HL-60 (cell line): ENCODE results near the gene MBTD1.

Source experiments
- DNase-seq, 2 experiments: peaks; one replicate each; pipeline ENCODE4 v3.0.0-alpha.2; 2010 to 2020; ENCODE audit warnings: low read depth in 1 of 2, low spot score in 1 of 2
- H3K27ac ChIP-seq: fragments of 250-450 bp; sonication (Bioruptor Pico); replicated peaks from 2 replicates; pipeline ENCODE4 v1.5.1; 2020; ENCODE audit warnings: mild to moderate bottlenecking, moderate library complexity
- H3K27me3 ChIP-seq: fragments of 250-450 bp; sonication (Bioruptor Pico); 2 replicates; pipeline ENCODE4 v1.5.1; 2021; ENCODE audit warnings: mild to moderate bottlenecking, moderate library complexity; ENCODE audit not compliant: insufficient read depth, poor library complexity, severe bottlenecking
- H3K4me3 ChIP-seq: replicated peaks from 2 replicates; pipeline ENCODE4 v1.5.1; 2011; ENCODE audit warnings: mild to moderate bottlenecking, control low read depth, low read length; ENCODE audit not compliant: insufficient read depth
- CTCF ChIP-seq: IDR thresholded peaks from one replicate; pipeline ENCODE4 v1.5.1; 2011; ENCODE audit warnings: low read length, control low read depth, inconsistent platforms; ENCODE audit not compliant: insufficient read depth
- GABPA ChIP-seq: IDR thresholded peaks from 2 replicates; pipeline ENCODE4 v1.6.1; 2012; ENCODE audit warnings: low read depth
- POLR2AphosphoS5 ChIP-seq: IDR thresholded peaks from 2 replicates; pipeline ENCODE4 v1.6.1; 2012; ENCODE audit warnings: low read depth
- REST ChIP-seq: IDR thresholded peaks from 2 replicates; pipeline ENCODE4 v1.6.1; 2012; ENCODE audit warnings: low read depth; ENCODE audit not compliant: insufficient replicate concordance
- SPI1 ChIP-seq: IDR thresholded peaks from 2 replicates; pipeline ENCODE4 v1.6.1; 2012; ENCODE audit warnings: low read depth, mild to moderate bottlenecking, borderline replicate concordance

MBTD1 gene

GRCh38 chr17:51142597-51142996, 117.3 kb downstream of the MBTD1 start:
- no peak for TF ChIP-seq GABPA
- no peak for TF ChIP-seq SPI1
- H3K4me3 ChIP-seq, result no peak overlapping the region
- no peaks in the 10 kb centered on the region for H3K27me3 ChIP-seq
- no peak for DNase-seq
- no peak overlapping the region for H3K27ac ChIP-seq

- H3K4me3 ChIP-seq, result no peak overlapping the region
- TF ChIP-seq REST (no peak), POLR2AphosphoS5 (no peak), CTCF (no peak), GABPA (no peak), SPI1 (no peak)
- no peak for DNase-seq
- no peaks in the 10 kb centered on the region for H3K27me3 ChIP-seq
- H3K27ac ChIP-seq, result no peak overlapping the region
Measured at GRCh38 chr17:51135956-51136355, 123.9 kb downstream of the MBTD1 start.

GRCh38 chr17:51133365-51133764, 126.5 kb downstream of the MBTD1 start:
- H3K27me3 ChIP-seq, result no peaks in the 10 kb centered on the region
- no peak overlapping the region for H3K4me3 ChIP-seq
- H3K27ac ChIP-seq, result no peak overlapping the region
- DNase-seq, result no peak
- TF ChIP-seq POLR2AphosphoS5 (no peak), CTCF (no peak), REST (no peak), SPI1 (no peak), GABPA (no peak)

- no peaks in the 10 kb centered on the region for H3K27me3 ChIP-seq
- TF ChIP-seq GABPA (no peak), POLR2AphosphoS5 (no peak), CTCF (no peak), REST (no peak), SPI1 (no peak)
- H3K27ac ChIP-seq, result no peak overlapping the region
- H3K4me3 ChIP-seq, result no peak overlapping the region
- no peak for DNase-seq
Measured at GRCh38 chr17:51132964-51133319, 126.9 kb downstream of the MBTD1 start.
